ENCODE measurements around the gene BACH2. TPM values are rescaled to one million over a fixed set of nuclear protein-coding genes. Genes with fewer than 3 reads are reported as not detected.

The BACH2 gene
- total RNA-seq, 4 donors from 2014 or later: 9.3 to 34.5 (median 11.1) TPM

DNA sequence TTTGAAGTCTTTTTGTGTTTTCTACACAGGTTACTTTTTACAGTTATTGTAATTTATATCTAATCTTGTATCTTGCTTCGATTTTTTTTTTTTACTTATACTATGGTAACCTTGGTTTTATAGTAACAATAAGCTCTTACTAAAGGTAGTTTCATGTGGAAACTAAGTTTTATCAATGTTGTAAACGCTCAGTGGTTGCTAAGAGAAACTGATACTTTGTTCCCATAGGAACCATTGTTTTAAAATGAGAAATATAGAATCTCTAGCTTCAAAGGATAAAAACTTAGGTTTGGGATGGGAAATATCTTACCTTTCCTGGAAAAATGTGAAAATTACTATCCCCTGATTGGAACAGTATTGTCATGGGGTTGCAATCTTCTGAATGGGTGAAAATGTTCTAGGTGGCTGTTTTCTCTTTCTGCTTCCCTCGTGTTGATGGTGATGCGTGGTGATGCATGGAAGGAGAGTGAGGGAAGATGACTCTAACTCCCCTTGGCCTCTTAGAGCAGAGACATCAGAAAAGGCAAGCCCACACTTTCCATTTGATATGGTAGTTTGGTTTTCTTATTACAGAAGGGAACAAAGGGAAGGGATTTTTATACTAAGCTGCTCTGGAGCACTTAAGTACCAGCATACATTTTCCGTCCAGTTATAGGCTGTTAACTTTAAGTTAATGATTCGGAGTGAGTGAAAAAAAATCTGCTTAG lies 23.5 kb upstream of the BACH2 start:
- WGBS, 2 donors: 75 to 79% methylated on average over 6 of the region's 6 CpGs
- DNase-seq (ENCODE audit: low spot score in 2 of 2): no peak
- intact Hi-C loops (cut with DNase I; ENCODE audit: low total_unique reads): no loop called here
- no peak overlapping the region for H3K4me3 ChIP-seq (ENCODE audit: low read depth, poor library complexity, severe bottlenecking)
- TF ChIP-seq, protein P1, sequence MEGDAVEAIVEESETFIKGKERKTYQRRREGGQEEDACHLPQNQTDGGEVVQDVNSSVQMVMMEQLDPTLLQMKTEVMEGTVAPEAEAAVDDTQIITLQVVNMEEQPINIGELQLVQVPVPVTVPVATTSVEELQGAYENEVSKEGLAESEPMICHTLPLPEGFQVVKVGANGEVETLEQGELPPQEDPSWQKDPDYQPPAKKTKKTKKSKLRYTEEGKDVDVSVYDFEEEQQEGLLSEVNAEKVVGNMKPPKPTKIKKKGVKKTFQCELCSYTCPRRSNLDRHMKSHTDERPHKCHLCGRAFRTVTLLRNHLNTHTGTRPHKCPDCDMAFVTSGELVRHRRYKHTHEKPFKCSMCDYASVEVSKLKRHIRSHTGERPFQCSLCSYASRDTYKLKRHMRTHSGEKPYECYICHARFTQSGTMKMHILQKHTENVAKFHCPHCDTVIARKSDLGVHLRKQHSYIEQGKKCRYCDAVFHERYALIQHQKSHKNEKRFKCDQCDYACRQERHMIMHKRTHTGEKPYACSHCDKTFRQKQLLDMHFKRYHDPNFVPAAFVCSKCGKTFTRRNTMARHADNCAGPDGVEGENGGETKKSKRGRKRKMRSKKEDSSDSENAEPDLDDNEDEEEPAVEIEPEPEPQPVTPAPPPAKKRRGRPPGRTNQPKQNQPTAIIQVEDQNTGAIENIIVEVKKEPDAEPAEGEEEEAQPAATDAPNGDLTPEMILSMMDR (IDR thresholded peaks at IDR 0.05): no peak
- TF ChIP-seq POLR2A (IDR thresholded peaks at IDR 0.05): no peak

GRCh38 chr6:90319044-90319443 lies 22.4 kb upstream of the BACH2 start:
- H3K4me3 ChIP-seq (ENCODE audit: low read depth, poor library complexity, severe bottlenecking): no peak overlapping the region
- intact Hi-C loops (cut with DNase I; ENCODE audit: low total_unique reads): no loop called here
- no peak for DNase-seq (ENCODE audit: low spot score in 2 of 2)
- 68 to 86% methylated on average over 1 of the region's 1 CpG for WGBS, 2 donors
- no peak for TF ChIP-seq POLR2A (IDR thresholded peaks at IDR 0.05)
- TF ChIP-seq, protein P1 (IDR thresholded peaks at IDR 0.05): no peak

- WGBS, 2 donors: 73 to 80% methylated on average over 3 of the region's 3 CpGs
- no peak overlapping the region for H3K4me3 ChIP-seq (ENCODE audit: low read depth, poor library complexity, severe bottlenecking)
- no peak for TF ChIP-seq POLR2A (IDR thresholded peaks at IDR 0.05)
- TF ChIP-seq, protein P1 (IDR thresholded peaks at IDR 0.05): no peak
- intact Hi-C loops (cut with DNase I; ENCODE audit: low total_unique reads): no loop called here
- no peak for DNase-seq (ENCODE audit: low spot score in 2 of 2)
Measured at GRCh38 chr6:90315986-90316385, 19.3 kb upstream of the BACH2 start.

DNA sequence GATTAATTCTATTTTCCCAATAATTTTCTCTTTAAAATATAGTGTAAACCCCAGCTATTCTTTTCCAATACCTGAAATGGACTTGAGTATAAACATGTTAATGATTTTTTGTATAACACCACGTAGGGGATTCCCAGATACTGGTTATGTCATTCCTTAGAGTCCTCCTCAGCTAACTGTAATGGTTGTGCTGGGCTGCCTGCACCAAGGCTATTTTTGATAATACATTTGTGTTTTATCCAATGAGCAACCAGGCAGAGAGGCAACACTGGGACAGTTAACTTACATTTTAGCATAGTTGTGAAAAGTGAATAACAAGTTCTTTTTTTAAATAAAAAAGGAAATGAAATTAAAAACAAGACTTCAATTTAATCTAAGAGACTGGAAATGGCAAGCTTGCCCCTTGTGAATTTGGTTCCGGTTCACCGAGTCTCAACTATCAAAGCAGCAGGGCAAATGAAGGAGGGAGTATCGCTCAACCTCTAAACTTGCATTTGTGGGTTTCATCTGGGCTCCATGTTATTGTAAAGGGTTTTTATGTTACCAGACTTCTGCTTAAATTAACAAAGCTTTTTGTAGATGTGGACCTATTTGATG lies 18.8 kb upstream of the BACH2 start:
- WGBS, 2 donors: 80 to 86% methylated on average over 4 of the region's 4 CpGs
- DNase-seq (ENCODE audit: low spot score in 2 of 2): no peak
- intact Hi-C loops (cut with DNase I; ENCODE audit: low total_unique reads): no loop called here
- H3K4me3 ChIP-seq (ENCODE audit: low read depth, poor library complexity, severe bottlenecking): no peak overlapping the region
- TF ChIP-seq, protein P1 (IDR thresholded peaks at IDR 0.05): no peak
- TF ChIP-seq POLR2A (IDR thresholded peaks at IDR 0.05): no peak

DNA sequence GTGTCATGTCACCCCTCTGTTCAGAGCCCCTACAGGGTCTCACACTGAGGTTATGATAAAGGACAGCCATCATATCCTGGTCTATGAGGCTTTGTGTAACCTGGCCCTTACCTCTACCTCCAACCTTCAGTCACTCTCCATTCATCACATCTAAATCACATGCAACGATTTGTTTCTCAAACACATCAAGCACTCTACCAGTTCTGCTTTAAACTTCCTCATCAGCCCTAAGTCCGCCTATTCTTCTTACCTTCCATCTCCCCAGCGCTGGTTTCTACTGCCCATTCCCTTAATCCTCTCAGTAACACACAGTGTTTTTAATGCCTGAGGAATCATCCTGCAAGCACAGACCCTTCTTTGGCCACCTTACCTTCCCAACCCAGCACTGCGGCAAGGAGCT lies 17.9 kb upstream of the BACH2 start:
- WGBS, 2 donors: 93 to 97% methylated on average over 4 of the region's 4 CpGs
- DNase-seq (ENCODE audit: low spot score in 2 of 2): no peak
- H3K4me3 ChIP-seq (ENCODE audit: low read depth, poor library complexity, severe bottlenecking): no peak overlapping the region
- intact Hi-C loops (cut with DNase I; ENCODE audit: low total_unique reads): no loop called here
- TF ChIP-seq, protein P1 (IDR thresholded peaks at IDR 0.05): no peak
- no peak for TF ChIP-seq POLR2A (IDR thresholded peaks at IDR 0.05)
